HepG2 (cell line): ENCODE measurements around the gene ZNF117. TPM values are rescaled to one million over a fixed set of nuclear protein-coding genes. Genes with fewer than 3 reads are reported as not detected.
"Not testable (repeated sequence)": the region's sequence is repeated elsewhere in the genome, so short reads cannot be mapped to it uniquely, and the experiment has no call there.

Experiments
- ATAC-seq: fragments of 200-7000 bp; cut with Tn5 transposase; 3 replicates; pipeline ENCODE4 v1.9.1; 2020; ENCODE audit warnings: mild to moderate bottlenecking, moderate library complexity
- BruUV-seq: library from RNA; stranded (reverse); fragments of 400-500 nt; replicated peaks from 2 replicates; lab custom pipeline; 2021; lab: Mats Ljungman, UMichigan
- CTCF ChIA-PET: fragments of 300-600 bp; formaldehyde crosslinking; extraction: SDS; loops from one replicate; lab custom pipeline; 2021; ENCODE audit warnings: low total read pairs, inconsistent platforms, low intra/inter-chr PET ratio; lab: Yijun Ruan, JAX
- POLR2A ChIA-PET: fragments of 350-600 bp; sonication (Branson Sonifier 250); formaldehyde crosslinking; loops from one replicate; lab custom pipeline; 2020; ENCODE audit warnings: antibody characterized with exemption, inconsistent platforms; lab: Yijun Ruan, JAX
- DNase-seq: peaks from one replicate; pipeline ENCODE4 v3.0.0-alpha.2; 2015; ENCODE audit warnings: low spot score
- FAIRE-seq: peaks from 3 replicates; lab custom pipeline; 2011; peaks lifted over from hg19 to GRCh38; lab: Jason Lieb, UNC
- H2AFZ ChIP-seq: one replicate; pipeline ENCODE4 v1.6.1; 2011; ENCODE audit warnings: low read length, inconsistent platforms
- H3K27ac ChIP-seq: fragments of 300-600 bp; 3 replicates; pipeline ENCODE4 v1.8.0; 2011; ENCODE audit warnings: mixed run types, mild to moderate bottlenecking, mixed read lengths, low read length, inconsistent platforms; ENCODE audit not compliant: insufficient read depth; ENCODE audit errors: extremely low read length
- H3K27me3 ChIP-seq, 2 experiments: fragments of 200-600 bp in 1 of 2; 2 replicates in 1 of 2; 3 replicates in 1 of 2; pipeline versions ENCODE4 v1.6.0 to v1.8.0; 2011; ENCODE audit warnings: low read length in 2 of 2, mild to moderate bottlenecking in 2 of 2, moderate library complexity in 2 of 2, inconsistent platforms in 1 of 2; ENCODE audit not compliant: insufficient read depth in 2 of 2, control insufficient read depth in 1 of 2
- H3K36me3 ChIP-seq, 2 experiments: fragments of 200-600 bp in 1 of 2; replicated peaks in 1 of 2; 2 replicates in 1 of 2; 3 replicates in 1 of 2; pipeline versions ENCODE4 v1.5.1 to v1.8.0; 2011; ENCODE audit warnings: low read length in 2 of 2, inconsistent platforms in 1 of 2; ENCODE audit not compliant: insufficient read depth in 2 of 2, control insufficient read depth in 1 of 2
- H3K4me1 ChIP-seq: 2 replicates; pipeline ENCODE4 v1.5.1; 2012; ENCODE audit warnings: low read length, inconsistent platforms; ENCODE audit not compliant: insufficient read depth
- H3K4me2 ChIP-seq: 2 replicates; pipeline ENCODE4 v1.6.0; 2011; ENCODE audit warnings: low read depth, low read length, inconsistent platforms
- H3K4me3 ChIP-seq, 3 experiments: fragments of 200-600 bp in 1 of 3; sonication (generic), shearing (Covaris generic) in 1 of 3; replicated peaks in 1 of 3; 2 replicates each; pipeline ENCODE4 v1.5.1; 2011 to 2016; ENCODE audit warnings: low read length in 3 of 3, inconsistent platforms in 2 of 3, low read depth in 2 of 3, mild to moderate bottlenecking in 2 of 3, control low read depth in 1 of 3, mixed read lengths in 1 of 3; ENCODE audit not compliant: insufficient read depth in 1 of 3
- H3K79me2 ChIP-seq: one replicate; pipeline ENCODE4 v1.6.1; 2011; ENCODE audit warnings: low read length, inconsistent platforms; ENCODE audit not compliant: insufficient read depth
- H3K9ac ChIP-seq: 2 replicates; pipeline ENCODE4 v1.6.0; 2011; ENCODE audit warnings: mild to moderate bottlenecking, low read depth, low read length, inconsistent platforms; ENCODE audit not compliant: insufficient read depth
- H3K9me3 ChIP-seq: 2 replicates; pipeline ENCODE4 v1.5.1; 2012; ENCODE audit warnings: mild to moderate bottlenecking, low read length
- H4K20me1 ChIP-seq: 2 replicates; pipeline ENCODE4 v1.6.0; 2011; ENCODE audit warnings: inconsistent platforms, mild to moderate bottlenecking, low read length, moderate library complexity; ENCODE audit not compliant: insufficient read depth
- PLSCR1 ChIP-seq: sonication (generic); formaldehyde crosslinking; IDR thresholded peaks from 2 replicates; pipeline ENCODE4 v1.5.0; 2020; ENCODE audit warnings: missing genetic modification reagents, mild to moderate bottlenecking, borderline replicate concordance
- TEAD3 ChIP-seq: optimal IDR thresholded peaks from 2 replicates; pipeline ENCODE3; 2016; ENCODE audit warnings: borderline replicate concordance
- WGBS: methylation state at CpG from one replicate; pipeline ENCODE4 v1.1.6; 2017; ENCODE audit warnings: low lambda C conversion rate; 5-methylcytosine and 5-hydroxymethylcytosine counted together
- in situ Hi-C: cut with HindIII; loops from 2 replicates; pipeline ENCODE4 v1.10.0; 2017; ENCODE audit warnings: low pct_unique_long_range_greater_than_20kb; ENCODE audit not compliant: extremely low pct_ligation_motif_present
- intact Hi-C: fragments of 100-400 bp; cut with micrococcal nuclease; formaldehyde crosslinking; loops from one replicate; pipeline ENCODE4 v1.10.0; 2022; ENCODE audit not compliant: unreplicated experiment
- polyA plus RNA-seq, 8 experiments: library from polyadenylated mRNA; depleted of rRNA in 3 of 8; stranded (reverse) in 7 of 8; unstranded in 1 of 8; fragments of >200 nt; fragmentation: Illumina TruSeq in 4 of 8; extraction: Trizol in 4 of 8; gene quantifications; 2 replicates each; pipeline versions ENCODE4 v1.2.1 to v1.2.3, GENCODE V29; 2011 to 2016; ENCODE audit warnings: low read depth in 4 of 8, missing spikeins in 1 of 8, mixed read lengths in 1 of 8; ENCODE audit not compliant: insufficient read depth in 1 of 8
- total RNA-seq, 5 experiments: library from RNA; depleted of rRNA; stranded (reverse); fragments of >200 nt; fragmentation: Illumina TruSeq; extraction: Trizol; gene quantifications; 2 replicates each; pipeline ENCODE4 v1.2.3, GENCODE V29; 2016; ENCODE audit warnings: low read depth in 1 of 5
- TF ChIP-seq, protein P1 (sequence below): sonication (generic); formaldehyde crosslinking; IDR thresholded peaks from 2 replicates; pipeline ENCODE4 v1.5.0; 2020; ENCODE audit warnings: mild to moderate bottlenecking, missing genetic modification reagents, borderline replicate concordance

The ZNF117 gene
- total and polyA plus RNA-seq, 2 of the 13 experiments (the other 11 are each of a cell fraction or from before 2014, with no cell fraction given), result 6.6 to 20.0 TPM

DNA sequence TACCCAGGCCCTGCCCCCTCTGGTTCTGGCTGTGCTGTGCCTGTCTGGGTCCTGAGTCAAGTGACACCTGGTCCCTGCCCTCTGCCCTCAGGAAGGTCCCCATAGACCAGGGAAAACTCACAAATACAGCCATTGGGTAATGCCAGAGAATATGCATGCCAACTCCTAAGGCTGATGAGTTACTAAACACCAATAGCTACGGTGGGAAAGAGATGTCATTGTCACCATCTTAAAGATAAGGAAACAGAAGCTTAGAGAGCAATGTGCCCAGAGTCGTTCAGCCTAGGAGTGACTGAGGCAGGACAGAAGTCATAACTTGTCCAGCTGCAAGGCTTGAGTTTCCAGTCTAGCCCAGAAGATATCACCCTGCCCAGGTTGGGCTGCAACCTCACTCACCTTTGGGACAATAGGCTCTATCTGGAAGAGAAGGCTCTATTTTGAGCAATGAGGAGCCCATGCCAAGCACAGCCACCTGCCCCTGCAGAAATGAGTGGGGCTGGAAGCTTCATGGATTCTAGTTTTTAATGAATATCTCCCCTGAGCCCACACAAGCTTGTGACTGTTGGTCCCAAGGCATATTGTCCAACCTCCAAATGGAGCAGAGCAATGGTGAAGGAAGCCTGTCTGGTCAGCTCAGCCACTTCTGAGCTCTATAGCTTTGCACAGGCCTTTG, 45.2 kb downstream of the ZNF117 start:
- DNase-seq (no peak), ATAC-seq (peak; percentile 20), FAIRE-seq (no peak)
- H3K4me3 ChIP-seq, result no peak overlapping the region
- POLR2A ChIA-PET, result interaction anchor here (0.6 to 1.6 kb wide), 2 partner anchors 52 to 99 kb away, joined by 3 to 4 read pairs; no protein-coding TSS in a partner anchor
- WGBS, result 25% methylated on average over 2 of the region's 2 CpGs
- H3K9ac ChIP-seq, result no peak overlapping the region
- H4K20me1 ChIP-seq, result no peaks in the 10 kb centered on the region
- H3K79me2 ChIP-seq, result no peaks in the 10 kb centered on the region
- no peak overlapping the region for H3K4me2 ChIP-seq
- in situ Hi-C loops, result no loop called here
- H3K4me1 ChIP-seq, result peaks cover 33% of the 10 kb centered on the region
- H3K27me3 ChIP-seq, result peaks cover 0 to 2% of the 10 kb centered on the region in 2 experiments; a peak in 1 of 5 replicates
- no peak overlapping the region for H3K27ac ChIP-seq
- H3K9me3 ChIP-seq, result no peaks in the 10 kb centered on the region
- H3K36me3 ChIP-seq, result no peaks in the 10 kb centered on the region
- BruUV-seq, result no TSS peak
- H2AFZ ChIP-seq, result no peak overlapping the region
- intact Hi-C loops, result loop anchor here (2.0 kb wide), 1 partner anchor 57 kb away; no protein-coding TSS in a partner anchor
- CTCF ChIA-PET, result no interaction called here
- TF ChIP-seq, protein P1, sequence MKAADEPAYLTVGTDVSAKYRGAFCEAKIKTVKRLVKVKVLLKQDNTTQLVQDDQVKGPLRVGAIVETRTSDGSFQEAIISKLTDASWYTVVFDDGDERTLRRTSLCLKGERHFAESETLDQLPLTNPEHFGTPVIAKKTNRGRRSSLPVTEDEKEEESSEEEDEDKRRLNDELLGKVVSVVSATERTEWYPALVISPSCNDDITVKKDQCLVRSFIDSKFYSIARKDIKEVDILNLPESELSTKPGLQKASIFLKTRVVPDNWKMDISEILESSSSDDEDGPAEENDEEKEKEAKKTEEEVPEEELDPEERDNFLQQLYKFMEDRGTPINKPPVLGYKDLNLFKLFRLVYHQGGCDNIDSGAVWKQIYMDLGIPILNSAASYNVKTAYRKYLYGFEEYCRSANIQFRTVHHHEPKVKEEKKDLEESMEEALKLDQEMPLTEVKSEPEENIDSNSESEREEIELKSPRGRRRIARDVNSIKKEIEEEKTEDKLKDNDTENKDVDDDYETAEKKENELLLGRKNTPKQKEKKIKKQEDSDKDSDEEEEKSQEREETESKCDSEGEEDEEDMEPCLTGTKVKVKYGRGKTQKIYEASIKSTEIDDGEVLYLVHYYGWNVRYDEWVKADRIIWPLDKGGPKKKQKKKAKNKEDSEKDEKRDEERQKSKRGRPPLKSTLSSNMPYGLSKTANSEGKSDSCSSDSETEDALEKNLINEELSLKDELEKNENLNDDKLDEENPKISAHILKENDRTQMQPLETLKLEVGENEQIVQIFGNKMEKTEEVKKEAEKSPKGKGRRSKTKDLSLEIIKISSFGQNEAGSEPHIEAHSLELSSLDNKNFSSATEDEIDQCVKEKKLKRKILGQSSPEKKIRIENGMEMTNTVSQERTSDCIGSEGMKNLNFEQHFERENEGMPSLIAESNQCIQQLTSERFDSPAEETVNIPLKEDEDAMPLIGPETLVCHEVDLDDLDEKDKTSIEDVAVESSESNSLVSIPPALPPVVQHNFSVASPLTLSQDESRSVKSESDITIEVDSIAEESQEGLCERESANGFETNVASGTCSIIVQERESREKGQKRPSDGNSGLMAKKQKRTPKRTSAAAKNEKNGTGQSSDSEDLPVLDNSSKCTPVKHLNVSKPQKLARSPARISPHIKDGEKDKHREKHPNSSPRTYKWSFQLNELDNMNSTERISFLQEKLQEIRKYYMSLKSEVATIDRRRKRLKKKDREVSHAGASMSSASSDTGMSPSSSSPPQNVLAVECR (CRISPR knock-in tag), result 0 out of 2 replicates have a peak, but pooled peaks have one; percentile 5
- TF ChIP-seq PLSCR1 (no peak), TEAD3 (peak; percentile 31)

- H3K9me3 ChIP-seq, DNase-seq, in situ Hi-C loops, H2AFZ ChIP-seq, H3K27me3 ChIP-seq, H4K20me1 ChIP-seq, H3K36me3 ChIP-seq, ATAC-seq, CTCF ChIA-PET, H3K4me2 ChIP-seq, BruUV-seq, FAIRE-seq, H3K79me2 ChIP-seq, H3K9ac ChIP-seq, H3K27ac ChIP-seq, POLR2A ChIA-PET, H3K4me3 ChIP-seq: not testable (repeated sequence)
- intact Hi-C loops, result loop anchor here (2.0 kb wide), 1 partner anchor 56 kb away; no protein-coding TSS in a partner anchor
- 36% methylated on average over 5 of the region's 5 CpGs for WGBS
- peaks cover 33% of the 10 kb centered on the region for H3K4me1 ChIP-seq
Measured at GRCh38 chr7:64944667-64945502, 46.0 kb downstream of the ZNF117 start.

- H3K27me3 ChIP-seq, BruUV-seq, intact Hi-C loops, H3K4me2 ChIP-seq, H3K9me3 ChIP-seq, H3K4me1 ChIP-seq, POLR2A ChIA-PET, H3K4me3 ChIP-seq, CTCF ChIA-PET, in situ Hi-C loops, ATAC-seq, H3K36me3 ChIP-seq, H4K20me1 ChIP-seq, DNase-seq, FAIRE-seq, H2AFZ ChIP-seq, H3K9ac ChIP-seq, H3K79me2 ChIP-seq, H3K27ac ChIP-seq: not testable (repeated sequence)
- WGBS, result 84% methylated on average over 6 of the region's 6 CpGs
Measured at GRCh38 chr7:64940021-64940420, 50.8 kb downstream of the ZNF117 start.
